HG03196 (cell line): ENCODE measurements around the gene FAM217B.
"Not testable (repeated sequence)": the region's sequence is repeated elsewhere in the genome, so short reads cannot be mapped to it uniquely, and the experiment has no call there.

Source experiments
- ATAC-seq: cut with Tn5 transposase; IDR thresholded peaks from one replicate; pipeline ENCODE4 v1.9.1; 2021; ENCODE audit not compliant: unreplicated experiment

Gene FAM217B

GRCh38 chr20:59938696-59939051 is 1.5 kb upstream of the FAM217B start:
- ATAC-seq = no peak

GRCh38 chr20:59939052-59939878 is 924 bp upstream of the FAM217B start:
- ATAC-seq = peak; percentile 26

- ATAC-seq = peak; percentile 22
Measured at GRCh38 chr20:59939879-59940128, 385 bp upstream of the FAM217B start.

GRCh38 chr20:59940956-59941294 is 736 bp downstream of the FAM217B start:
- ATAC-seq = no peak

- ATAC-seq = no peak
Measured at GRCh38 chr20:59942245-59942644, 2.1 kb downstream of the FAM217B start.

- ATAC-seq = no peak
Measured at GRCh38 chr20:59944726-59945125, 4.5 kb downstream of the FAM217B start.

GRCh38 chr20:59945175-59945574 is 5.0 kb downstream of the FAM217B start:
- no peak for ATAC-seq

GRCh38 chr20:59945731-59946130 is 5.5 kb downstream of the FAM217B start:
- no peak for ATAC-seq

GRCh38 chr20:59947376-59947775 is 7.2 kb downstream of the FAM217B start:
- ATAC-seq = no peak

- ATAC-seq = no peak
Measured at GRCh38 chr20:59948212-59948611, 8.0 kb downstream of the FAM217B start.

GRCh38 chr20:59948828-59949720 is 8.9 kb downstream of the FAM217B start:
- peak; percentile 47 for ATAC-seq

GRCh38 chr20:59949911-59950310 is 9.7 kb downstream of the FAM217B start:
- ATAC-seq = no peak

- ATAC-seq = no peak
Measured at GRCh38 chr20:59954718-59955117, 14.5 kb downstream of the FAM217B start.

GRCh38 chr20:59955131-59955796 is 15.1 kb downstream of the FAM217B start:
- no peak for ATAC-seq

GRCh38 chr20:59957568-59957967 is 17.4 kb downstream of the FAM217B start:
- not testable (repeated sequence) for ATAC-seq

GRCh38 chr20:59958123-59958522 is 17.9 kb downstream of the FAM217B start, which contains the start of gene CDH26:
TSS of gene CDH26 (plus strand) at chr20:59958423. CDS start at chr20:59958727, 304 bp downstream.
- ATAC-seq = no peak

- ATAC-seq = no peak
Measured at GRCh38 chr20:59958626-59959025, 18.4 kb downstream of the FAM217B start.

GRCh38 chr20:59961423-59961822 is 21.2 kb downstream of the FAM217B start:
- ATAC-seq = no peak

GRCh38 chr20:59962155-59962554 is 22.0 kb downstream of the FAM217B start:
- ATAC-seq = no peak

- no peak for ATAC-seq
Measured at GRCh38 chr20:59966428-59966827, 26.2 kb downstream of the FAM217B start.

GRCh38 chr20:59971428-59971827 is 31.2 kb downstream of the FAM217B start:
- ATAC-seq = no peak
